GM18861 (cell line): Measurements from ENCODE around the gene CADM1.

Experiments used
- ATAC-seq: cut with Tn5 transposase; IDR thresholded peaks from one replicate; pipeline ENCODE4 v1.9.1; 2021; ENCODE audit not compliant: unreplicated experiment

CADM1 gene

GRCh38 chr11:115518983-115519628 is 14.9 kb upstream of the CADM1 start:
- ATAC-seq: no peak

- no peak for ATAC-seq
These were observed 11.6 kb upstream of the CADM1 start for GRCh38 chr11:115515647-115516395.

- no peak for ATAC-seq
These were observed 2.9 kb upstream of the CADM1 start for GRCh38 chr11:115506954-115507675.

- no peak for ATAC-seq
These were observed 960 bp upstream of the CADM1 start for GRCh38 chr11:115505175-115505574.

DNA sequence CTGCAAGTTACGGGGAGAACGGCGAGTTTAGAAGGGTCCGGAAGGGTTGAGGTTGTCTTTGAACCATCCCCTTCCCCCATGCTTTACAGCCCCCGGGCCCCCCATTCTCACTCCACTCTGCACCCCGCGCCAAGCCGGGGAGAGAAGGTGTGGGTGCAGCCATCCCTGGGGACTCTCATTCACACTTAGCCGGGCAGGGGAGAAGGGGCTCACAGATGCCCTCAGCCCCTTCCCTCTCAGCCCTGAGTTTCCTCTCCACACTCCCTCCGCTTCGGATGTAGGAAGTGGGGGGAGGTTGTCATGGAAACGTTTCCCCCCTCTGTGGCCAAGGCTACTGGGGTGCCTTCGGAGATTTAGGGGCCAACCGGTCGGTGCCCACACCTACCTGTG is 334 bp downstream of the CADM1 start:
- ATAC-seq: no peak

- no peak for ATAC-seq
These were observed 931 bp downstream of the CADM1 start for GRCh38 chr11:115503083-115503885.

DNA sequence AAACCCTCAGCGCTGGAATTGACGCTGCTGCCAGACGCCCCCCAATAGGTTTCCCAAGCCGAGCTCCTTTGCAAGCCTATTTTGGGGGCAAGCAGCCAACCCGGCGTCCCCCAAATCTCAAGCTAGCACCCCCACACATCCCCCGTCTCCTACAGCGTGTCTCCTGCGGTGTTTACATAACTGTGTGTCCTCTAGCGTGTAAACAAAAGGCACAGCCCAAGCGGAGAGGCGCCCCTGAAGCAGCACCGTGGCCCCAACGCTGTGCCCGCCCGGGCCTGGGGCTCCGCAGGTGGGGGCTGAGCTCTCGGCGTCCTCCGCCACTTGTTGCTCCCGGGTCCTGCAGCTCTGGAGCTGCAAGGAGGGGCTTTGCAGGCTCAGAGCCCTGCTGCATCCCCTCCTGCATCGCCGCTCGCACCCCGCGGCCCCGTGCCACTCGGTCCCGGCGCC is 1.6 kb downstream of the CADM1 start:
- no peak for ATAC-seq

DNA sequence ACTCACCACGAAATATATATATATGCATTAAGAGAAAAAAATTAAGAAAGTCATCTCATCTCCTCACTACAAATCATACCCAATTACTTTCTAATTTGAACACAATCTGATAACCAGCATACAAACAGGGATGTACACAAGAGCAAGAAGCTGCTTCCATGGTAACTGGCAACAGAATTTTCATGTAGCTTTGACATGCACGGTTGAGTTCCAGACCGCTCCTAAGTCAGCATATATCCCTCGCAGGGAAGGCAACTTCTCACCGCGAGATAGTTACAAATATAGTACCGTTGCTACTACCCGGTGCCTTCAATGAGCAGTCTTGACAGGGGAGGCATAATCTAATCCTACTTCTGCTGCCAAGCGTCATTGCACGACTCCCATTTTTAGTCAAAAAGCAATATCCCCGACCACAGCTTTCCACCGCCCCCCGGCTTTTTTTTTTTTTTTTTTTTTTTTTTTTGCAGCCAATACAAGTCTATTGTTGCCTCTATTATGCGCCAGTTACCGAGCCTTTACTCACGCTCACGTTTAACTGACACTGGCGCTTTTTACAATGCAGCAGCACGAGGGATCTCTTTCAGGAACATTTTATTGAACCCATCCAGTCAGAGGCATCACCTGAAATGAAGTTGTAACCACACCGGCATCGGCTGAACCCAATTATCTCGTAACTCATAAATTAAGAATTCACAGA is 2.2 kb downstream of the CADM1 start:
- ATAC-seq: no peak

DNA sequence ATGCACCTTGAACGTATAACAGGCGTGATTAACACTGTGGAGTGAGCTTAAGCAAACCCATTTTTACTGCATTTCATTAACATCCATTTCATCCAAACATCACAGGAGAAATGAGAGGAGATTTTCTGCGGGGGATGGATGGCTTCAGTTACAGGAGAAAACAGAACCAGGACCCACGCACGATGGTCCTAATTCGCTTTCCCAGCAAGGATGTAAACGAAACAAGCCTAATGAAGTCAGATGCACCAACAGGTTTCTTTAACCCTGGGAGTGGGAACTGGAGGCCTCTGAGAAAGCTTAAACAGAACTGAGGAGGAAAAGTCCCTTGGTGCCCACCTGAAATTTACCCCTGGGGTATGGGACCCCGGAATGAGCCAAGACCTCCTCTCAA is 2.7 kb downstream of the CADM1 start:
- no peak for ATAC-seq

GRCh38 chr11:115500547-115501501 is 3.4 kb downstream of the CADM1 start:
- ATAC-seq: no peak

DNA sequence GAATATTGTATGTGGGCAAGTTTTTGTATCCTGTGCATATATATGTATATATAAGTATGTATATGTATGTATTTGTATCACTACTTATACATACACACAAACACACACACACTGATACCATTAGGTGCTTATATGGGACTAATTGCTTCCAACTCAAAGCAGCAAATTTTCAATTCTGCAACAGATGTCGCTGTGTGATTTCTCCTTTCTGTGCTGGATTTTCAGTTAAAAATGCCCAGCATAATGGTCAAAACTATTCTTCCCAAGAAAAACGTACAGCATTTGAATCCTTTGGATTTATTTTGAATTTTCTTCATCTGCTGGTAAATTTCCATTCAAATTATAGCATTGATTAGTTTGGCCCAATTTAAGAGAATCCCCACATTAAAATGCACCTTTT is 4.3 kb downstream of the CADM1 start:
- no peak for ATAC-seq

GRCh38 chr11:115499241-115499799 is 4.9 kb downstream of the CADM1 start:
- no peak for ATAC-seq

- no peak for ATAC-seq
These were observed 5.9 kb downstream of the CADM1 start for GRCh38 chr11:115498354-115498753.

DNA sequence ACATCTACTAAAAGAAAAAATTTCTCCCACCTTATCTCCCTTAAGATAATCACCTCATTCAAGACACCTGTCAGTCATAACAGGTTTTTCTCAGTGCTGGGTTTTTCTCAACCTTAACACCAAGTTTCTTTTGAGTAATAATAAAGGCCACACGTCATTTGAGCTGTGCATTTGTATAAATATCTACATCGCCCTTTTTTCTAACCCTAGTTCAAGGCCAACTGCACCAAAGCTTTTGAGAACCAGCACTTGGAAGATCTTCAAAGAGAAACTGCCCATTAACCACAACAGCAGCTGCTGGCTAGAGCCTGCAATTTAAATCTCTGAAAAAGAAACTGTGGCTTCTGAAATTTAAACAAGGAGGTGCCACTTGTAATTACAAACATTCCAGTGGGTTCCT is 6.9 kb downstream of the CADM1 start:
- no peak for ATAC-seq

DNA sequence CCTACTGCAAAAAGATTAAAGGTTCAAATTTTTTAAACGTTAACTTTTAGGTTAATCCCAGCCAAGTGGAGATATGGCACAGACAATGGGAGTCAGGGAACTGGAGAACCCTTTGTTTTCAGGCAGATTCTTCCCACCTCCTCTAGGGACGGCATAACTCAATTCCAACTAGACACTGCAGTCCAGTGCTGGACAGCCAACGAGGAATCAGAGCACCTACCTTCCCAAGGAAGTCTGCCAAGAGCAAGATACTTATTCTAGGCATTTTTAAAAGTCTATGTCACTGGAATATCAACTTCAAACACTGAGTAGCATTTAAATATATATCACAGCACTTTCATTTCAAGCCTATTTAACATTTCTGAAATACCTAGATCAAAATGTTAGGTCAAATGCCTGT is 7.3 kb downstream of the CADM1 start:
- ATAC-seq: no peak

GRCh38 chr11:115493905-115494304 is 10.3 kb downstream of the CADM1 start:
- no peak for ATAC-seq

DNA sequence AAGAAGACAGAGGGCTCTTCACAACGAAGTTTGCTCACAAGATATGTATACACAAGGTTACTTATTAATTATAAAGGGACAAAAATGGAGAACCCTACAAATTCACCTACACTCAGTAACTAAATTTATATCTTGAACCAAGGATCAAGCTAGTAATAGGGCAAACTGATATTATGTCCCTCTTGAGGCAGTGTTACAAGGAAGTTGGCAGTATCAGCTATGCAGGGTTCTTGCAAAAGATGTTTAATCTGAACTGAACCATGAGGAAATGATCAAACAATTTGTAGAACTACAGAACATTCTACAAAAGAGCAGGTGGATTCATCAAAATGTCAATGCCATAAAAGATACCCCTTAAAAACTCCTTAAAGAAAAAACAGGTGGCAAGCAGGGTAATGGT is 10.7 kb downstream of the CADM1 start:
- ATAC-seq: no peak

GRCh38 chr11:115489466-115489865 is 14.7 kb downstream of the CADM1 start:
- ATAC-seq: no peak

DNA sequence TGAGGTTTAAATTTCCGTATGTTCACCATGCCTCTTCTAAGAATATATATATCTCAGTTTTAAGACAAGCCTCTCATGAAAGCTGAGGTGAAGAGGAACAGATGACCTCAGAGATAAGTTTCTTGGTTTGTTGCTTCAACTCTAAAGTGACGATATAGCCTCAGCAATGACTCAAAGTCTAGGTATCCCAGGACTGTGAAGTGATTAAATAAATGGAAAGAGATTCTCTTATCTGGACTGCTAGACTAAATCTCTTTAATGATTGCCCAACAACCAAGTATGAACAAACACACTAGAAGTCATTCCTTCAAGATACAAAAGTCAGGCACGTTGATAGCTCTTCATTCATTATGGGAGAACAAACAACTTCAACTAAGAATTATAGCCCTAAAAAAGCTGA is 15.3 kb downstream of the CADM1 start:
- ATAC-seq: no peak
